Lung (tissue), 12 donors: ENCODE data around the gene RALB. TPM values are rescaled to one million over a fixed set of nuclear protein-coding genes. Genes with fewer than 3 reads are reported as not detected.

Source experiments
- ATAC-seq: fragments of 200-7000 bp; cut with Tn5 transposase; one replicate; pipeline ENCODE4 v1.9.1; 2020; ENCODE audit warnings: moderate number of reproducible peaks; ENCODE audit not compliant: insufficient read depth, low FRiP score
- DNase-seq, 3 donors: peaks; one replicate each; pipeline ENCODE4 v3.0.0-alpha.2; 2013 to 2017
- H3K27ac ChIP-seq, 2 donors: one replicate each; pipeline ENCODE4 v1.5.1; 2013; ENCODE audit warnings: mild to moderate bottlenecking in 2 of 2, moderate library complexity in 2 of 2, control low read depth in 1 of 2, inconsistent platforms in 1 of 2, low read depth in 1 of 2, low read length in 1 of 2
- H3K27me3 ChIP-seq, 3 donors: one replicate each; pipeline ENCODE4 v1.5.1; 2013; ENCODE audit warnings: low read length in 2 of 3; ENCODE audit not compliant: control insufficient read depth in 3 of 3, insufficient read depth in 3 of 3
- H3K36me3 ChIP-seq, 4 donors: one replicate each; pipeline ENCODE4 v1.5.1; 2013; ENCODE audit warnings: low read length in 4 of 4, mild to moderate bottlenecking in 1 of 4, moderate library complexity in 1 of 4; ENCODE audit not compliant: control insufficient read depth in 4 of 4, insufficient read depth in 4 of 4
- H3K4me1 ChIP-seq, 5 donors: one replicate each; pipeline ENCODE4 v1.5.1; 2013; ENCODE audit warnings: low read length in 5 of 5, mild to moderate bottlenecking in 2 of 5, moderate library complexity in 1 of 5; ENCODE audit not compliant: control insufficient read depth in 5 of 5, insufficient read depth in 5 of 5
- H3K4me3 ChIP-seq: one replicate; pipeline ENCODE4 v1.5.1; 2013; ENCODE audit warnings: mild to moderate bottlenecking, control low read depth, moderate library complexity
- H3K9ac ChIP-seq, 2 donors: one replicate each; pipeline ENCODE4 v1.5.1; 2013; ENCODE audit warnings: low read length in 2 of 2, control low read depth in 1 of 2; ENCODE audit not compliant: insufficient read depth in 1 of 2
- H3K9me3 ChIP-seq, 4 donors: one replicate each; pipeline ENCODE4 v1.5.1; 2013; ENCODE audit warnings: low read length in 3 of 4, mild to moderate bottlenecking in 1 of 4, moderate library complexity in 1 of 4; ENCODE audit not compliant: control insufficient read depth in 4 of 4, insufficient read depth in 3 of 4
- CTCF ChIP-seq: IDR thresholded peaks from 2 replicates; pipeline ENCODE4 v1.5.1; 2012; ENCODE audit warnings: mild to moderate bottlenecking; ENCODE audit errors: control extremely low read depth, extremely low read depth
- WGBS, 2 donors: extraction: QIAGEN DNeasy Blood & Tissue Kit; methylation state at CpG; one replicate each; pipeline ENCODE4 v1.1.7; 2013; 5-methylcytosine and 5-hydroxymethylcytosine counted together
- polyA plus RNA-seq, 2 donors: library from polyadenylated mRNA; stranded (reverse); fragments of 200-250 nt; gene quantifications; one replicate each; pipeline ENCODE4 v1.2.1, GENCODE V29; 2013
- total RNA-seq, 2 donors: library from RNA; depleted of rRNA in 1 of 2; stranded (reverse); fragments of >200 nt in 1 of 2; gene quantifications; one replicate each; pipeline ENCODE4 v1.2.1, GENCODE V29; 2014 to 2021
- donor health status: control.
- donor health status: control.
- donor health status: Bipolar disorder and iron deficiency.
- donor health status: healthy.
- donor health status: DM: yes; HTN: yes; CAD: no.

RALB gene
- total and polyA plus RNA-seq, 4 donors: 34.6 to 111 (median 77.1) TPM

- ATAC-seq: peak; percentile 91
Observed at GRCh38 chr2:120287183-120288015, 34.7 kb downstream of the RALB start.

GRCh38 chr2:120288016-120288373 is 35.3 kb downstream of the RALB start:
- Histone ChIP-seq H3K27ac (no peak overlapping the region), H3K9ac (no peak overlapping the region), H3K9me3 (peaks cover 0 to 3% (median 0%) of the 10 kb centered on the region in 4 donors), H3K36me3 (peaks cover 9 to 20% (median 13%) of the 10 kb centered on the region in 4 donors), H3K4me3 (no peak overlapping the region), H3K27me3 (no peaks in the 10 kb centered on the region), H3K4me1 (peaks cover 5 to 29% (median 9%) of the 10 kb centered on the region in 5 donors)
- WGBS, 2 donors: 87 to 100% methylated on average over 1 of the region's 1 CpG
- ATAC-seq: no peak
- DNase-seq: no peak
- TF ChIP-seq CTCF: no peak

More at GRCh38 chr2:120287183-120288015, 34.7 kb downstream of the RALB start:
- Histone ChIP-seq H3K9me3 (peaks cover 0 to 3% (median 0%) of the 10 kb centered on the region in 4 donors), H3K27me3 (no peaks in the 10 kb centered on the region), H3K27ac (peak overlapping the region in 1 of 2 donors; percentile 55), H3K4me1 (peaks cover 0 to 23% (median 9%) of the 10 kb centered on the region in 5 donors), H3K4me3 (no peak overlapping the region), H3K9ac (no peak overlapping the region), H3K36me3 (peaks cover 9 to 20% (median 13%) of the 10 kb centered on the region in 4 donors)
- WGBS, 2 donors: 46 to 47% methylated on average over 8 of the region's 8 CpGs
- DNase-seq: no peak
- no peak for TF ChIP-seq CTCF

GRCh38 chr2:120289221-120289906 is 36.7 kb downstream of the RALB start:
- H3K9me3 ChIP-seq: peaks cover 0 to 3% (median 0%) of the 10 kb centered on the region in 4 donors
- H3K4me3 ChIP-seq: no peak overlapping the region
- H3K9ac ChIP-seq: no peak overlapping the region
- 97% methylated on average over 14 of the region's 14 CpGs for WGBS, 2 donors
- no peak overlapping the region for H3K27ac ChIP-seq
- DNase-seq (no peak), ATAC-seq (no peak)
- H3K27me3 ChIP-seq: no peaks in the 10 kb centered on the region
- H3K36me3 ChIP-seq: peaks cover 15 to 25% (median 15%) of the 10 kb centered on the region in 4 donors
- no peak for TF ChIP-seq CTCF
- H3K4me1 ChIP-seq: peaks cover 5 to 37% (median 17%) of the 10 kb centered on the region in 5 donors
